ENCODE measurements around the gene PPT1.

PPT1 gene

DNA sequence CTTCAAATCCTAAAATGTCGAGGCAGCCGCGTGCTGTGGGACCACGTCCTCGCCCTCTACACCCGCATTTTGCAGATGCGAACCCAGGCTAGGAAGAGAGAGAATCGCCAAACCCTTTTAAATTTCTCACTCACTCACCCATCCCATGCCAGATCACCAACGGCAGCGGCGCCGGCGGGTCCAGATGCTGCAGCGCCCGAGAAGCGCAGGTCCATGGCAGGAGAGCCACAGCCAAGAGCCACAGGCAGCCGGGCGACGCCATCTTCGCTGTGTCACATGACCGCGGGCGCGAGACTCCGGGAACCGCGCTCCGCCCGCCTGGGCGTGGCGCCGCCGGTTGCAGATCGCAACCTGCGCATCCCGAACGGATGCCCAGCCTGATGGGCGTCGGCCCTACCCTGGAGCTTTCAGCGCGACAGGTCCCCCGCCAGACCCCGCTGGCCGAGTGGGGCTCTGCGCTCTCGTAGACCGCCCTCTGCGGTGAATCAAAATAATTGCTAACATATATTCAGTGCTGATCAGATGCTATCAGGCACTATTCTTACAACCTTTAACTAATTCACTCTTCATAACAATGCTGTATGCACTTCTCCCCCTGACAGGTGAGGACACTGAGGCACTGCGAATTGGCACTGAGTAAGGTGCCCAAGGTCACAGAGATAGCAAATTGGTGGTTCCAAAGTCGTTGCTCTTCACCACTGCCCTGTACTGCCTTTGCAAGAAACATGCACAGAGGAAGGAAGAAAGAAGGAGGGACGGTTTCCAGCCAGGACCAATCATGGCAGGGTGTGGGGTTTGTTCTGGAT, at the start of gene PPT1:
Gene PPT1 (minus strand): TSS at position 276 of the 806 bp plus-strand sequence. CDS start 14 bp downstream, at position 262.
- Histone ChIP-seq H3K4me3 (ENCODE audit: low read depth, low read length) (peak within 1 kb of the TSS; percentile 91), H3K4me1 (ENCODE audit: control insufficient read depth, insufficient read depth, low read length) (peaks cover 4% of the 10 kb centered on the region), H3K9ac (ENCODE audit: low read depth, low read length) (peak within 1 kb of the TSS; percentile 88), H3K27me3 (ENCODE audit: control insufficient read depth, insufficient read depth, low read length) (no peaks in the 10 kb centered on the region), H3K9me3 (ENCODE audit: control insufficient read depth, insufficient read depth, low read length) (no peaks in the 10 kb centered on the region), H3K36me3 (ENCODE audit: control insufficient read depth, insufficient read depth, low read length) (no peaks in the 10 kb centered on the region)

- Histone ChIP-seq H3K4me3 (ENCODE audit: low read depth, low read length) (no peak overlapping the region), H3K9ac (ENCODE audit: low read depth, low read length) (no peak overlapping the region), H3K27me3 (ENCODE audit: control insufficient read depth, insufficient read depth, low read length) (peaks cover 19% of the 10 kb centered on the region), H3K9me3 (ENCODE audit: control insufficient read depth, insufficient read depth, low read length) (no peaks in the 10 kb centered on the region), H3K4me1 (ENCODE audit: control insufficient read depth, insufficient read depth, low read length) (no peaks in the 10 kb centered on the region), H3K36me3 (ENCODE audit: control insufficient read depth, insufficient read depth, low read length) (no peaks in the 10 kb centered on the region)
Measured at GRCh38 chr1:40143891-40144575, 47.0 kb upstream of the PPT1 start.

GRCh38 chr1:40141878-40142535, 45.0 kb upstream of the PPT1 start:
- no peaks in the 10 kb centered on the region for H3K36me3 ChIP-seq (ENCODE audit: control insufficient read depth, insufficient read depth, low read length)
- no peaks in the 10 kb centered on the region for H3K9me3 ChIP-seq (ENCODE audit: control insufficient read depth, insufficient read depth, low read length)
- no peaks in the 10 kb centered on the region for H3K4me1 ChIP-seq (ENCODE audit: control insufficient read depth, insufficient read depth, low read length)
- peaks cover 16% of the 10 kb centered on the region for H3K27me3 ChIP-seq (ENCODE audit: control insufficient read depth, insufficient read depth, low read length)
- H3K4me3 ChIP-seq (ENCODE audit: low read depth, low read length): no peak overlapping the region
- no peak overlapping the region for H3K9ac ChIP-seq (ENCODE audit: low read depth, low read length)

- Histone ChIP-seq H3K4me3 (ENCODE audit: low read depth, low read length) (no peak overlapping the region), H3K9ac (ENCODE audit: low read depth, low read length) (no peak overlapping the region), H3K27me3 (ENCODE audit: control insufficient read depth, insufficient read depth, low read length) (peaks cover 11% of the 10 kb centered on the region), H3K4me1 (ENCODE audit: control insufficient read depth, insufficient read depth, low read length) (no peaks in the 10 kb centered on the region), H3K9me3 (ENCODE audit: control insufficient read depth, insufficient read depth, low read length) (no peaks in the 10 kb centered on the region), H3K36me3 (ENCODE audit: control insufficient read depth, insufficient read depth, low read length) (no peaks in the 10 kb centered on the region)
Measured at GRCh38 chr1:40140211-40140973, 43.3 kb upstream of the PPT1 start.

DNA sequence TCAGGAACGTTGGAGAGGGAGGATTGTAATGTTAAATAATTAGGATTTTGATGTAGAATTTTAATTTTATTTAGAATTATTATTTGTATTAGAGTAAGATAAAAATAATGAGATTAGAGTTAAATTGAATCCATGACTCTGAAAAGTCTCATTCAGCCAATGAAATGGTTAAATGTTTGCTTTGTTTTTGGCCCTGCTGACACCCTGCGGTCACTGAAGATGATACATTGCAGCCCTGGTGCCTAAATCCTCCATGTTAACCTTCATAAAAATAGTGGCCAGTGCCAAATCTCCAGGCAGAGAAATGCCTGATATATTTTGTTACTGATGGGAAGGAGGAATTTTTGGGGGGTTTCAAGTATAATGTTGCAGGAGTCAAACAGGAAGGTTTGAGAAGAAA, 36.8 kb upstream of the PPT1 start:
- no peak overlapping the region for H3K9ac ChIP-seq (ENCODE audit: low read depth, low read length)
- no peaks in the 10 kb centered on the region for H3K27me3 ChIP-seq (ENCODE audit: control insufficient read depth, insufficient read depth, low read length)
- no peaks in the 10 kb centered on the region for H3K4me1 ChIP-seq (ENCODE audit: control insufficient read depth, insufficient read depth, low read length)
- H3K4me3 ChIP-seq (ENCODE audit: low read depth, low read length): no peak overlapping the region
- H3K36me3 ChIP-seq (ENCODE audit: control insufficient read depth, insufficient read depth, low read length): no peaks in the 10 kb centered on the region
- H3K9me3 ChIP-seq (ENCODE audit: control insufficient read depth, insufficient read depth, low read length): no peaks in the 10 kb centered on the region

DNA sequence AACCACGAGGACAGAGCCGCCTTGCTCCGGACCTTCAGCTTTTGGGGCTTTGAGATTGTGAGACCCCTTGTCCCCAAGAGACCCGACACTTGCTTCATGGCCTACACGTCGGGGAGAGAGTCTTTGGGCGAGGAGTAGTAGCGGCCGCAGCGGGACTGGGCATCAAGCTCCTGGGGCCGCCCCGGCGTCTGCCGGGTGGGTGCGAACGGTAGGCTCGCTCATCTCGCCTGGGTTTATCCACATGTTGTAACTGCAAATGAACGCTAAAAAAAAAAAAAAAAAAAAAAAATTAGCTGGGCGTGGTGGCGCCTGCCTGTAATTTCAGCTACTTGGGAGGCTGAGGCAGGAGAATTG, 36.2 kb upstream of the PPT1 start:
- H3K4me1 ChIP-seq (ENCODE audit: control insufficient read depth, insufficient read depth, low read length): no peaks in the 10 kb centered on the region
- H3K9ac ChIP-seq (ENCODE audit: low read depth, low read length): no peak overlapping the region
- H3K4me3 ChIP-seq (ENCODE audit: low read depth, low read length): no peak overlapping the region
- no peaks in the 10 kb centered on the region for H3K9me3 ChIP-seq (ENCODE audit: control insufficient read depth, insufficient read depth, low read length)
- no peaks in the 10 kb centered on the region for H3K36me3 ChIP-seq (ENCODE audit: control insufficient read depth, insufficient read depth, low read length)
- no peaks in the 10 kb centered on the region for H3K27me3 ChIP-seq (ENCODE audit: control insufficient read depth, insufficient read depth, low read length)

DNA sequence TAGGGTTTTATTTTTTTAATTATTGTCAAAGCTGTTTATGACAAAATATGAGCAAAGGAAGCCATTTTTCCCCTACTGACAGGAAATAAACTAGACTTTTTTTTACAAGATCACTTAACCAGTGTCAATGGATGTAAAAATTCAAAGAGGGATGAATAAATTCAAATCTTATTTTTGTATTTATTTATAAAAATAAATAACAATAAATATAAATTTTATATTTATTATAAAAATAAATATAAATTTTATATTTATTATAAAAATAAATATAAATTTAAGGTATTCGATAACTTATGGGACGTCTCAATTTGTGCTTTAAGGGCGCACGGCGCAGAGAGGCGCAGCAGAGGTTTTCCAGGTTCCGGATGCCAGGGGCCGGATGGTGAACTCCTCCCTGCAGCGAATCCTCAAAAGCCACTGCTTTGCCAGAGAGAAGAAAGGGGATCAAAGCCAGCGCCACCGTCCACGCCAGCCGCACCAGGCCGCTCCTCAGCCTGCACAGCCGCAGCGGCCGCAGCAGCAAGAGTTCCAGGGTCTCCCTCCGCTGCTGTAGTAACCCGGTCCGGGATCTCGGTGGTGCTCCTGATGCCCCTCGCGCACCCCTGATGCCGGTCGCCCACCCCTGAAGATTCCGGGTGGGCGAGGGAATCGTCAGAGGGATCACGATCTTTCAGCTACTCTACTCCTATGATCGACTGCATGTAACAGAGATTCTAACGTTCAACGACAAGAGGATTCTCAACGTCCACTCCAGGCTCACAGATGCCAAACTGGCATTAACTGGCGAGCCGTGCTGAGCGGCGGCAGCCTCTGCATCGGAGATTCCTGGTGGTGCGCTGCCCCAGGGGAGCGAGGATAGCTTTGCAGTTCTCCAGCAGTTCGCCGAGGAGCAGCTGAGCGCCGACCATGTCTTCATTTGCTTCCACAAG, 35.6 kb upstream of the PPT1 start:
- Histone ChIP-seq H3K4me3 (ENCODE audit: low read depth, low read length) (no peak overlapping the region), H3K27me3 (ENCODE audit: control insufficient read depth, insufficient read depth, low read length) (no peaks in the 10 kb centered on the region), H3K9ac (ENCODE audit: low read depth, low read length) (no peak overlapping the region), H3K9me3 (ENCODE audit: control insufficient read depth, insufficient read depth, low read length) (no peaks in the 10 kb centered on the region), H3K36me3 (ENCODE audit: control insufficient read depth, insufficient read depth, low read length) (no peaks in the 10 kb centered on the region), H3K4me1 (ENCODE audit: control insufficient read depth, insufficient read depth, low read length) (no peaks in the 10 kb centered on the region)

GRCh38 chr1:40130892-40131291, 33.8 kb upstream of the PPT1 start:
- no peaks in the 10 kb centered on the region for H3K27me3 ChIP-seq (ENCODE audit: control insufficient read depth, insufficient read depth, low read length)
- no peaks in the 10 kb centered on the region for H3K36me3 ChIP-seq (ENCODE audit: control insufficient read depth, insufficient read depth, low read length)
- H3K9ac ChIP-seq (ENCODE audit: low read depth, low read length): no peak overlapping the region
- no peak overlapping the region for H3K4me3 ChIP-seq (ENCODE audit: low read depth, low read length)
- H3K9me3 ChIP-seq (ENCODE audit: control insufficient read depth, insufficient read depth, low read length): no peaks in the 10 kb centered on the region
- H3K4me1 ChIP-seq (ENCODE audit: control insufficient read depth, insufficient read depth, low read length): no peaks in the 10 kb centered on the region

DNA sequence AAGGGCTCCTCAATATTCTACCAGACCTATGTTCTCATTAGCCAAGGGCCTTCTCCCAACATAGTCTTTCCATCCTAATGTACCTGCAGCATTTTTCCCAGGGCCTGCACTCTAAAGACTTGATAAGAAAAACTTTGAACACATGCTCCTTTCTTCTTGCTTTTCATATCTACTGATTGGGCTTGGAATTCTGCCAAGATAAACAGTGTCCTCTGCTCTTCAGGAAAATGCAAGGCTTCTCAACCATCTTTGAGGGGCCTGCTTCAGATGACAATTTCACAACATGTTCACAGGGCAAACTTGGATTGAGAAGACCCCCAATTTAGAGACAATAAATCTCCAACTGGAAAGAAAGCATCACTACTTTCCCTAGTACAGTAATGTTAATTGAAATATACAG, 25.8 kb upstream of the PPT1 start:
- Histone ChIP-seq H3K9ac (ENCODE audit: low read depth, low read length) (no peak overlapping the region), H3K4me1 (ENCODE audit: control insufficient read depth, insufficient read depth, low read length) (no peaks in the 10 kb centered on the region), H3K27me3 (ENCODE audit: control insufficient read depth, insufficient read depth, low read length) (no peaks in the 10 kb centered on the region), H3K4me3 (ENCODE audit: low read depth, low read length) (no peak overlapping the region), H3K36me3 (ENCODE audit: control insufficient read depth, insufficient read depth, low read length) (no peaks in the 10 kb centered on the region), H3K9me3 (ENCODE audit: control insufficient read depth, insufficient read depth, low read length) (no peaks in the 10 kb centered on the region)

GRCh38 chr1:40120128-40120527, 23.1 kb upstream of the PPT1 start:
- H3K4me1 ChIP-seq (ENCODE audit: control insufficient read depth, insufficient read depth, low read length): no peaks in the 10 kb centered on the region
- H3K27me3 ChIP-seq (ENCODE audit: control insufficient read depth, insufficient read depth, low read length): no peaks in the 10 kb centered on the region
- no peaks in the 10 kb centered on the region for H3K36me3 ChIP-seq (ENCODE audit: control insufficient read depth, insufficient read depth, low read length)
- H3K9ac ChIP-seq (ENCODE audit: low read depth, low read length): no peak overlapping the region
- H3K4me3 ChIP-seq (ENCODE audit: low read depth, low read length): no peak overlapping the region
- H3K9me3 ChIP-seq (ENCODE audit: control insufficient read depth, insufficient read depth, low read length): no peaks in the 10 kb centered on the region

DNA sequence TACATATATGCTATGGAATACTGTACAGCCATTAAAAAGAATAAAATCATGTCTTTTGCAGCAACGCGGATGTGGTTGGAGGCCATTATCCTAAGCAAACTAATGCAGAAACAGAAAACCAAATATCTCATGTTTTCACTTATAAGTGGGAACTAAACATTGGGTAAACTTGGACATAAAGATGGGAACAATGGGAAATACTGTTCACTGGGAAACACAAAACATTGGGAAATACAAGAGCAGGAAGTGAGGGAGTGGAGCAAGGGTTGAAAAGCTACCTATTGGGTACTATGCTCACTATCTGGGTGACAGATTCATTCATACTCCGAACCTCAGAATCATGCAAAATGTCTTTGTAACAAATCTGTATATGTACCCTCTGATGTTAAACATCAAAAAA, 17.3 kb upstream of the PPT1 start:
- no peak overlapping the region for H3K9ac ChIP-seq (ENCODE audit: low read depth, low read length)
- no peaks in the 10 kb centered on the region for H3K36me3 ChIP-seq (ENCODE audit: control insufficient read depth, insufficient read depth, low read length)
- H3K27me3 ChIP-seq (ENCODE audit: control insufficient read depth, insufficient read depth, low read length): no peaks in the 10 kb centered on the region
- H3K9me3 ChIP-seq (ENCODE audit: control insufficient read depth, insufficient read depth, low read length): no peaks in the 10 kb centered on the region
- no peak overlapping the region for H3K4me3 ChIP-seq (ENCODE audit: low read depth, low read length)
- H3K4me1 ChIP-seq (ENCODE audit: control insufficient read depth, insufficient read depth, low read length): no peaks in the 10 kb centered on the region

Measured in iPS-15b (cell line).